ENCODE data around the gene HCRT. TPM values are rescaled to one million over a fixed set of nuclear protein-coding genes. Genes with fewer than 3 reads are reported as not detected.

The HCRT gene
- total RNA-seq, 4 donors from 2014 or later, result not detected

GRCh38 chr17:42174126-42174783 is 11.0 kb downstream of the HCRT start:
- in situ Hi-C loops (cut with MboI; ENCODE audit: low pct_ligation_motif_present in 1 of 4, low pct_unique_long_range_greater_than_20kb in 1 of 4, low sequenced_read_pairs in 3 of 4), result no loop called here
- WGBS, 2 donors (ENCODE audit: low coverage in 1 of 2), result 62% methylated on average over 14 of the region's 14 CpGs; no CpG with 5 or more reads in 1 of the 2 donors
- TF ChIP-seq CTCF (IDR thresholded peaks at IDR 0.05) (no peak), POLR2AphosphoS5 (IDR thresholded peaks at IDR 0.05) (no peak), EP300 (IDR thresholded peaks at IDR 0.05; ENCODE audit: low read depth) (no peak), POLR2A (IDR thresholded peaks at IDR 0.05) (no peak)

DNA sequence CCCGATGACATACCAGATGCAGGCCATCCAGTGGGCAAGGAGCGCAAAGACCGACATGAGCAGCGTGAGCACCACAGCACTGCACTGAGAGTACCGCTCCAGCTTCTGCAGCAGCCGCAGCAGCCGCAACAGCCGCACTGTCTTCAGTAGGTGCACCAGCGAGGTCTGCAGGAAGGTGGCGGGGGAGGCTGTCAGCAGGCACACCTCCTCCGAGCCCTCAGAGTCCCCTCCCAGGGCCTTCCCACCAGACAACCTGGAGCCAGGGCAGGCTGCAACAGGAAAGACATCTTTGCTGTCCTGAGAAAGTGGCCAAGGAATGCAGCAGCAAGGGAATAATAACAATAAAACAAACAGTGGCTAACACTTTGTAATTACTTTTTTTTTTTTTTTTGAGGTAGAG is 13.4 kb downstream of the HCRT start:
- WGBS, 2 donors (ENCODE audit: low coverage in 1 of 2), result 62 to 68% methylated on average over 5 to 10 of the region's 11 CpGs
- no peaks in the 10 kb centered on the region for H3K27me3 ChIP-seq
- H3K9me3 ChIP-seq, result no peaks in the 10 kb centered on the region
- H3K4me3 ChIP-seq, result no peak overlapping the region
- H3K36me3 ChIP-seq, result no peaks in the 10 kb centered on the region
- intact Hi-C loops (cut with DNase I; ENCODE audit: low total_unique reads), result no loop called here
- TF ChIP-seq POLR2AphosphoS5 (IDR thresholded peaks at IDR 0.05) (no peak), EP300 (IDR thresholded peaks at IDR 0.05; ENCODE audit: low read depth) (no peak), CTCF (IDR thresholded peaks at IDR 0.05) (no peak), POLR2A (IDR thresholded peaks at IDR 0.05) (no peak)
- in situ Hi-C loops (cut with MboI; ENCODE audit: low pct_ligation_motif_present in 1 of 4, low pct_unique_long_range_greater_than_20kb in 1 of 4, low sequenced_read_pairs in 3 of 4), result no loop called here
- DNase-seq, result no peak
- no peaks in the 10 kb centered on the region for H3K4me1 ChIP-seq
- no peak overlapping the region for H3K27ac ChIP-seq

More at GRCh38 chr17:42174126-42174783, 11.0 kb downstream of the HCRT start:
- Histone ChIP-seq H3K36me3 (no peaks in the 10 kb centered on the region), H3K4me3 (no peak overlapping the region), H3K27me3 (peaks cover 6% of the 10 kb centered on the region), H3K27ac (no peak overlapping the region), H3K4me1 (no peaks in the 10 kb centered on the region), H3K9me3 (no peaks in the 10 kb centered on the region)
- intact Hi-C loops (cut with DNase I; ENCODE audit: low total_unique reads), result no loop called here
- no peak for DNase-seq

DNA sequence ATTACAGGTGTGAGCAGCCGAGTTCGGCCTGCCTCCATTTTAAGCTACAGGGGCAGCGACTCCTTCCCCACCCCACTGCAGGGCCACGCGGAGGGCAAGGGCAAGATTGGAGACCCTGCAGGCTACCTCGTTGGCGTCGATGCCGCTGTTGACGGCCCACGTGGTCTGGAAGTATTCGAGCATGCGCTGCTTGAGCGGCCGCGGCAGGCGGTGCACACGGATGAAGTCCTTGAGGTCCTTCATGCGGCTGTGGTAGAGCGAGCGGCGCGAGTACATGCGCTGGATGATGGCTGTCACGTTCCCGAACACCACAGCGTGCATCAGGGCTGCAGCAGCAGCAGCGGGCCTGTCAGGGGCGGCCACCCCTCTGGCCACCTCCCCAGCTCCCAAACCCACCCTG is 15.9 kb downstream of the HCRT start:
- WGBS, 2 donors (ENCODE audit: low coverage in 1 of 2), result 93% methylated on average over 29 of the region's 29 CpGs; no CpG with 5 or more reads in 1 of the 2 donors

DNA sequence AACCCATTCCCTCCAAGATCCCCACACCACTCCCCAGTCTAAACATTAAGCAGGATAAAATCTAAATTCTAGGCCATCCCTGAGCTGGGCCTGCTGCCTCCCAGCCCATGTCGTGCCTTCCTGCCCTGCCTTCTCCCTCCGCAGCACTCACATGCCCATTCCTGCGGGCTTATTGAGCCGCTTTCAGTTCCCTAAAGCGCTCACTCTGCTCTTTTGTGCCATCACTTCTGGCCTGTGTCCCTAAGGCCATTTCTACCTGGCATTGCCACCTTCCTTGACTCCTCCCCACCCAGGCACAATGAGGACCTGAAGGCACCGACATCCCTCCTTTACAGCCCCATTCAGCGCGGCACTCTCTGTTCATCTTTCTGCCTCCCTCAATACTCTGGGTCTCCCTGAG is 17.4 kb downstream of the HCRT start:
- TF ChIP-seq EP300 (IDR thresholded peaks at IDR 0.05; ENCODE audit: low read depth) (no peak), POLR2AphosphoS5 (IDR thresholded peaks at IDR 0.05) (no peak), CTCF (IDR thresholded peaks at IDR 0.05) (no peak), POLR2A (IDR thresholded peaks at IDR 0.05) (no peak)
- intact Hi-C loops (cut with DNase I; ENCODE audit: low total_unique reads) (no loop called here), in situ Hi-C loops (cut with MboI; ENCODE audit: low pct_ligation_motif_present in 1 of 4, low pct_unique_long_range_greater_than_20kb in 1 of 4, low sequenced_read_pairs in 3 of 4) (no loop called here)
- Histone ChIP-seq H3K27me3 (no peaks in the 10 kb centered on the region), H3K27ac (no peak overlapping the region), H3K4me3 (no peak overlapping the region), H3K36me3 (no peaks in the 10 kb centered on the region), H3K4me1 (no peaks in the 10 kb centered on the region), H3K9me3 (no peaks in the 10 kb centered on the region)
- 87 to 92% methylated on average over 8 of the region's 8 CpGs for WGBS, 2 donors (ENCODE audit: low coverage in 1 of 2)
- DNase-seq, result no peak

More for the DNA sequence above, 15.9 kb downstream of the HCRT start:
- no peaks in the 10 kb centered on the region for H3K27me3 ChIP-seq
- no peak for DNase-seq
- no peak for TF ChIP-seq POLR2A (IDR thresholded peaks at IDR 0.05)
- no peak for TF ChIP-seq POLR2AphosphoS5 (IDR thresholded peaks at IDR 0.05)
- no peak for TF ChIP-seq CTCF (IDR thresholded peaks at IDR 0.05)
- no peak for TF ChIP-seq EP300 (IDR thresholded peaks at IDR 0.05; ENCODE audit: low read depth)
- in situ Hi-C loops (cut with MboI; ENCODE audit: low pct_ligation_motif_present in 1 of 4, low pct_unique_long_range_greater_than_20kb in 1 of 4, low sequenced_read_pairs in 3 of 4), result no loop called here
- H3K36me3 ChIP-seq, result no peaks in the 10 kb centered on the region
- H3K4me3 ChIP-seq, result no peak overlapping the region
- intact Hi-C loops (cut with DNase I; ENCODE audit: low total_unique reads), result no loop called here
- no peaks in the 10 kb centered on the region for H3K9me3 ChIP-seq
- H3K27ac ChIP-seq, result no peak overlapping the region
- no peaks in the 10 kb centered on the region for H3K4me1 ChIP-seq

Measured in transverse colon (tissue), 4 donors.